Endothelial cell of umbilical vein (primary cell): Measurements from ENCODE around the gene SLC29A3. TPM values are rescaled to one million over a fixed set of nuclear protein-coding genes. Genes with fewer than 3 reads are reported as not detected.

Experiments used
- BruUV-seq: library from RNA; stranded (reverse); fragments of 400-500 nt; replicated peaks from 2 replicates; lab custom pipeline; 2021; lab: Mats Ljungman, UMichigan
- CTCF ChIA-PET: fragments of 300-600, 350-600 bp; sonication (Branson Sonifier 250); formaldehyde crosslinking; loops from one replicate; lab custom pipeline; 2021; ENCODE audit warnings: antibody characterized with exemption, inconsistent platforms; lab: Charles Lee
- POLR2A ChIA-PET: fragments of 300-600, 350-600 bp; sonication (Branson Sonifier 250); formaldehyde crosslinking; loops from one replicate; lab custom pipeline; 2021; ENCODE audit warnings: antibody characterized with exemption, inconsistent platforms; lab: Charles Lee
- DNase-seq: peaks from one replicate; pipeline ENCODE4 v3.0.0-alpha.2; 2011; ENCODE audit warnings: low read depth, low spot score
- FAIRE-seq: peaks from 2 replicates; lab custom pipeline; 2011; peaks lifted over from hg19 to GRCh38; lab: Jason Lieb, UNC
- H2AFZ ChIP-seq: 2 replicates; pipeline ENCODE4 v1.6.0; 2012; ENCODE audit warnings: low read depth, low read length, control low read depth, inconsistent platforms
- H3K27ac ChIP-seq: 2 replicates; pipeline ENCODE4 v1.5.1; 2011; ENCODE audit warnings: low read depth, mild to moderate bottlenecking, control low read depth, low read length, moderate library complexity; ENCODE audit not compliant: insufficient read depth
- H3K27me3 ChIP-seq, 2 experiments: 2 replicates each; pipeline versions ENCODE4 v1.6.0 to v1.6.1; 2011; ENCODE audit warnings: low read length in 2 of 2, mixed read lengths in 1 of 2; ENCODE audit not compliant: control insufficient read depth in 2 of 2, insufficient read depth in 2 of 2
- H3K36me3 ChIP-seq, 2 experiments: 2 replicates in 1 of 2; 3 replicates in 1 of 2; pipeline ENCODE4 v1.5.1; 2011; ENCODE audit warnings: low read length in 2 of 2, mild to moderate bottlenecking in 1 of 2, moderate library complexity in 1 of 2; ENCODE audit not compliant: control insufficient read depth in 2 of 2, insufficient read depth in 2 of 2; ENCODE audit errors: extremely low read depth in 1 of 2
- H3K4me1 ChIP-seq: 3 replicates; pipeline ENCODE4 v1.5.1; 2011; ENCODE audit warnings: mild to moderate bottlenecking, low read length; ENCODE audit not compliant: control insufficient read depth, insufficient read depth; ENCODE audit errors: extremely low read depth
- H3K4me2 ChIP-seq: 2 replicates; pipeline ENCODE4 v1.6.1; 2011; ENCODE audit warnings: low read length, control low read depth, mixed read lengths; ENCODE audit not compliant: insufficient read depth
- H3K4me3 ChIP-seq, 3 experiments: fragments of 200-600 bp in 1 of 3; sonication (generic), shearing (Covaris generic) in 1 of 3; replicated peaks in 1 of 3; 2 replicates each; pipeline ENCODE4 v1.5.1; 2011 to 2016; ENCODE audit warnings: control low read depth in 3 of 3, low read length in 3 of 3, mild to moderate bottlenecking in 2 of 3, inconsistent platforms in 1 of 3, low read depth in 1 of 3, moderate library complexity in 1 of 3; ENCODE audit not compliant: insufficient read depth in 1 of 3
- H3K79me2 ChIP-seq: 2 replicates; pipeline ENCODE4 v1.6.0; 2012; ENCODE audit warnings: low read length, inconsistent platforms; ENCODE audit not compliant: control insufficient read depth, insufficient read depth
- H3K9ac ChIP-seq: replicated peaks from 2 replicates; pipeline ENCODE3; 2011; ENCODE audit warnings: low read length, control low read depth; ENCODE audit not compliant: insufficient read depth; ENCODE audit errors: extremely low read depth
- H3K9me1 ChIP-seq: replicated peaks from 3 replicates; pipeline ENCODE4 v1.6.0; 2011; ENCODE audit warnings: mild to moderate bottlenecking, low read length; ENCODE audit not compliant: control insufficient read depth, insufficient read depth; ENCODE audit errors: extremely low read depth
- H3K9me3 ChIP-seq: replicated peaks from 2 replicates; pipeline ENCODE4 v1.5.1; 2012; ENCODE audit warnings: low read length, inconsistent platforms; ENCODE audit not compliant: control insufficient read depth, insufficient read depth
- H4K20me1 ChIP-seq: replicated peaks from 2 replicates; pipeline ENCODE3; 2011; ENCODE audit warnings: mild to moderate bottlenecking, low read length; ENCODE audit not compliant: control insufficient read depth, insufficient read depth; ENCODE audit errors: extremely low read depth
- EZH2 ChIP-seq: IDR thresholded peaks from 2 replicates; pipeline ENCODE4 v1.6.1; 2012; ENCODE audit warnings: borderline replicate concordance, low read depth, mild to moderate bottlenecking, moderate library complexity, low read length, inconsistent platforms; ENCODE audit not compliant: severe bottlenecking
- FOS ChIP-seq: IDR thresholded peaks from 2 replicates; pipeline ENCODE4 v1.6.1; 2011; ENCODE audit warnings: mild to moderate bottlenecking, low read length, moderate library complexity, borderline replicate concordance; ENCODE audit not compliant: insufficient read depth
- GATA2 ChIP-seq: IDR thresholded peaks from 2 replicates; pipeline ENCODE4 v1.7.0; 2011; ENCODE audit warnings: low read depth, mild to moderate bottlenecking, moderate library complexity, mixed read lengths, low read length; ENCODE audit not compliant: insufficient read length, insufficient read depth
- JUN ChIP-seq: IDR thresholded peaks from 2 replicates; pipeline ENCODE4 v1.6.1; 2011; ENCODE audit warnings: borderline replicate concordance, low read depth; ENCODE audit not compliant: insufficient read length, insufficient read depth
- MYC ChIP-seq: IDR thresholded peaks from one replicate; pipeline ENCODE4 v1.6.1; 2011; ENCODE audit warnings: mild to moderate bottlenecking, low read depth, low read length
- POLR2A ChIP-seq: IDR thresholded peaks from 2 replicates; pipeline ENCODE4 v1.6.1; 2012; ENCODE audit warnings: low read depth, mild to moderate bottlenecking, control low read depth, low read length
- POLR2AphosphoS5 ChIP-seq: IDR thresholded peaks from 2 replicates; pipeline ENCODE4 v1.6.1; 2012; ENCODE audit warnings: low read depth, mild to moderate bottlenecking, control low read depth, low read length, moderate library complexity; ENCODE audit not compliant: insufficient read depth
- dilution Hi-C: fragments of 300-500 bp; cut with MboI; formaldehyde crosslinking; loops from one replicate; pipeline ENCODE4 v1.15.0; 2019; ENCODE audit warnings: low sequenced_read_pairs; ENCODE audit not compliant: extremely low pct_ligation_motif_present
- intact Hi-C: fragments of 100-400 bp; cut with micrococcal nuclease; formaldehyde crosslinking; loops from one replicate; pipeline ENCODE4 v1.10.0; 2022
- polyA plus RNA-seq, 4 experiments: library from polyadenylated mRNA; depleted of rRNA in 3 of 4; stranded (reverse) in 3 of 4; unstranded in 1 of 4; fragments of >200 nt; gene quantifications; 2 replicates each; pipeline versions ENCODE4 v1.2.1 to v1.2.3, GENCODE V29; 2011 to 2012; ENCODE audit warnings: missing spikeins in 1 of 4
- total RNA-seq: library from RNA; stranded (reverse); gene quantifications from 2 replicates; pipeline ENCODE4 v1.2.3, GENCODE V29; 2021
- TF ChIP-seq, protein P1 (sequence below): IDR thresholded peaks from 2 replicates; pipeline ENCODE4 v1.6.1; 2011; ENCODE audit not compliant: insufficient read depth, insufficient read length
- TF ChIP-seq, protein P2 (sequence below), 2 donors: IDR thresholded peaks; 1 replicate in 1 of 2; 2 replicates in 1 of 2; pipeline ENCODE4 v1.5.1; 2011; ENCODE audit warnings: low read length in 2 of 2, mild to moderate bottlenecking in 2 of 2, moderate library complexity in 2 of 2, control low read depth in 1 of 2, inconsistent platforms in 1 of 2, low read depth in 1 of 2; ENCODE audit not compliant: insufficient read depth in 1 of 2; ENCODE audit errors: extremely low read depth in 1 of 2

SLC29A3 gene
- total and polyA plus RNA-seq, 2 donors (not counting 3 experiments of a cell fraction or from before 2014, with no cell fraction given): 5.0 to 9.1 TPM

DNA sequence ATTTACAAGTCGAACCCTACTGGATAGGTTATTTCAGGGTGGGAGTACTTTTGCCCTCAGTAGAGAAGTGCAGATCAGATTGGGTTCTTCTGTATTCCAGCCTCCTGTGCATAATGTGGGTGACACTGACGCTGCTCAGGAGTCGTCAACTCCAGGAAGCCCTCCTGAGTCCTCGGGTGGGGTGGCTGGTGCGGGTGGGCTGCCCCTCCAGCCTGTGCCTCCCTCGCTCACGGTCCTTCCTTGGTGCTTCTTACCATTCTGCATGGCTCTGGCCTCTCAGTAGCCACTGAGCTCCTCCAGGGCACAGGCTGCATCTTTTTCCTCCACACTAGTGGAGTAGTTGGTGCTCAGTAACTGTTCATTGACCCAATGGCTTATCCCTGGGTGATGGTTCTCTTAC, 82.0 kb downstream of the SLC29A3 start:
- no peaks in the 10 kb centered on the region for H3K79me2 ChIP-seq
- H4K20me1 ChIP-seq: no peaks in the 10 kb centered on the region
- DNase-seq (no peak), FAIRE-seq (no peak)
- H3K4me2 ChIP-seq: no peak overlapping the region
- H3K27me3 ChIP-seq: peaks cover 33 to 40% of the 10 kb centered on the region in 2 experiments
- no peaks in the 10 kb centered on the region for H3K4me1 ChIP-seq
- TF ChIP-seq MYC: no peak
- no peak for TF ChIP-seq POLR2AphosphoS5
- TF ChIP-seq, protein P1, sequence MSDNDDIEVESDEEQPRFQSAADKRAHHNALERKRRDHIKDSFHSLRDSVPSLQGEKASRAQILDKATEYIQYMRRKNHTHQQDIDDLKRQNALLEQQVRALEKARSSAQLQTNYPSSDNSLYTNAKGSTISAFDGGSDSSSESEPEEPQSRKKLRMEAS: no peak
- TF ChIP-seq POLR2A: no peak
- TF ChIP-seq GATA2: no peak
- TF ChIP-seq FOS: no peak
- TF ChIP-seq, protein P2, sequence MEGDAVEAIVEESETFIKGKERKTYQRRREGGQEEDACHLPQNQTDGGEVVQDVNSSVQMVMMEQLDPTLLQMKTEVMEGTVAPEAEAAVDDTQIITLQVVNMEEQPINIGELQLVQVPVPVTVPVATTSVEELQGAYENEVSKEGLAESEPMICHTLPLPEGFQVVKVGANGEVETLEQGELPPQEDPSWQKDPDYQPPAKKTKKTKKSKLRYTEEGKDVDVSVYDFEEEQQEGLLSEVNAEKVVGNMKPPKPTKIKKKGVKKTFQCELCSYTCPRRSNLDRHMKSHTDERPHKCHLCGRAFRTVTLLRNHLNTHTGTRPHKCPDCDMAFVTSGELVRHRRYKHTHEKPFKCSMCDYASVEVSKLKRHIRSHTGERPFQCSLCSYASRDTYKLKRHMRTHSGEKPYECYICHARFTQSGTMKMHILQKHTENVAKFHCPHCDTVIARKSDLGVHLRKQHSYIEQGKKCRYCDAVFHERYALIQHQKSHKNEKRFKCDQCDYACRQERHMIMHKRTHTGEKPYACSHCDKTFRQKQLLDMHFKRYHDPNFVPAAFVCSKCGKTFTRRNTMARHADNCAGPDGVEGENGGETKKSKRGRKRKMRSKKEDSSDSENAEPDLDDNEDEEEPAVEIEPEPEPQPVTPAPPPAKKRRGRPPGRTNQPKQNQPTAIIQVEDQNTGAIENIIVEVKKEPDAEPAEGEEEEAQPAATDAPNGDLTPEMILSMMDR (IDR thresholded peaks at IDR 0.05; ENCODE audit: extremely low read depth in 1 of 2, insufficient read depth in 1 of 2, low read depth in 1 of 2, low read length in 2 of 2): no peak
- no peak for TF ChIP-seq JUN
- TF ChIP-seq EZH2: no peak
- POLR2A ChIA-PET: no interaction called here
- CTCF ChIA-PET: no interaction called here
- no peaks in the 10 kb centered on the region for H3K9me1 ChIP-seq
- H3K9me3 ChIP-seq: no peaks in the 10 kb centered on the region
- no peaks in the 10 kb centered on the region for H3K36me3 ChIP-seq
- intact Hi-C loops: no loop called here
- dilution Hi-C loops: no loop called here
- no peak overlapping the region for H3K27ac ChIP-seq
- BruUV-seq: no TSS peak
- H3K4me3 ChIP-seq: no peak overlapping the region
- H2AFZ ChIP-seq: no peak overlapping the region
- H3K9ac ChIP-seq: no peak overlapping the region
